SK-N-SH (cell line): Measurements from ENCODE around the gene ERAL1. TPM values are rescaled to one million over a fixed set of nuclear protein-coding genes. Genes with fewer than 3 reads are reported as not detected.

ENCODE experiments used
- CTCF ChIA-PET: fragments of 300-600, 350-600 bp; formaldehyde crosslinking; extraction: SDS; loops from one replicate; lab custom pipeline; 2021; lab: Yijun Ruan, JAX
- POLR2A ChIA-PET: fragments of 350-600 bp; sonication (Branson Sonifier 250); formaldehyde crosslinking; extraction: SDS; loops from one replicate; lab custom pipeline; 2020; ENCODE audit warnings: antibody characterized with exemption, inconsistent platforms; lab: Yijun Ruan, JAX
- DNase-seq: peaks from one replicate; pipeline ENCODE4 v3.0.0; 2012
- H2AFZ ChIP-seq: fragments of 200-600 bp; sonication (generic); 2 replicates; pipeline ENCODE4 v1.8.1; 2016; ENCODE audit warnings: antibody characterized with exemption, mild to moderate bottlenecking, low read depth
- H3F3A ChIP-seq: fragments of 200-600 bp; sonication (generic); replicated peaks from 2 replicates; pipeline ENCODE3; 2016; ENCODE audit warnings: antibody characterized with exemption, mild to moderate bottlenecking; ENCODE audit not compliant: insufficient read depth
- H3K27ac ChIP-seq, 2 experiments: fragments of 200-500 bp in 1 of 2; fragments of 200-600 bp in 1 of 2; sonication (Bioruptor generic) in 1 of 2; sonication (generic), shearing (Covaris generic) in 1 of 2; 2 replicates each; pipeline versions ENCODE4 v1.5.1 to v1.6.1; 2014 to 2016; ENCODE audit warnings: low read depth in 2 of 2, inconsistent platforms in 1 of 2, low read length in 1 of 2, mild to moderate bottlenecking in 1 of 2, mixed read lengths in 1 of 2
- H3K27me3 ChIP-seq: fragments of 200-600 bp; sonication (generic), shearing (Covaris generic); 2 replicates; pipeline ENCODE4 v1.6.1; 2016; ENCODE audit warnings: mixed run types; ENCODE audit not compliant: insufficient read depth
- H3K36me3 ChIP-seq, 2 experiments: fragments of 200-500 bp in 1 of 2; fragments of 200-600 bp in 1 of 2; sonication (Bioruptor generic) in 1 of 2; sonication (generic) in 1 of 2; replicated peaks in 1 of 2; 2 replicates each; pipeline versions ENCODE3 to v1.5.1; 2014 to 2016; ENCODE audit warnings: low read length in 1 of 2, mild to moderate bottlenecking in 1 of 2; ENCODE audit not compliant: insufficient read depth in 2 of 2, control insufficient read depth in 1 of 2
- H3K4me1 ChIP-seq, 2 experiments: fragments of 200-500 bp in 1 of 2; fragments of 200-600 bp in 1 of 2; sonication (Bioruptor generic) in 1 of 2; sonication (generic), shearing (Covaris generic) in 1 of 2; 2 replicates each; pipeline versions ENCODE4 v1.5.1 to v1.6.1; 2014 to 2016; ENCODE audit warnings: low read depth in 1 of 2, low read length in 1 of 2, mixed run types in 1 of 2; ENCODE audit not compliant: insufficient read depth in 2 of 2, control insufficient read depth in 1 of 2
- H3K4me2 ChIP-seq: fragments of 200-600 bp; sonication (generic), shearing (Covaris generic); 2 replicates; pipeline ENCODE4 v1.6.1; 2017; ENCODE audit warnings: mixed run types
- H3K4me3 ChIP-seq, 2 experiments: fragments of 200-500 bp in 1 of 2; fragments of 200-600 bp in 1 of 2; sonication (Bioruptor generic) in 1 of 2; sonication (generic), shearing (Covaris generic) in 1 of 2; 2 replicates each; pipeline versions ENCODE4 v1.5.1 to v1.8.1; 2014 to 2016; ENCODE audit warnings: low read depth in 2 of 2, inconsistent platforms in 1 of 2, low read length in 1 of 2, mild to moderate bottlenecking in 1 of 2, mixed read lengths in 1 of 2, moderate library complexity in 1 of 2
- H3K79me2 ChIP-seq: fragments of 200-600 bp; sonication (generic); 2 replicates; pipeline ENCODE4 v1.8.1; 2017; ENCODE audit warnings: mild to moderate bottlenecking; ENCODE audit not compliant: insufficient read depth
- H3K9ac ChIP-seq: fragments of 200-600 bp; sonication (generic); 2 replicates; pipeline ENCODE4 v1.6.1; 2017; ENCODE audit warnings: mixed run types
- H3K9me2 ChIP-seq: fragments of 200-600 bp; sonication (generic); 2 replicates; pipeline ENCODE4 v1.6.1; 2017; ENCODE audit warnings: mixed run types
- H3K9me3 ChIP-seq: fragments of 200-600 bp; sonication (generic); 2 replicates; pipeline ENCODE4 v1.6.1; 2017; ENCODE audit warnings: mixed run types, mild to moderate bottlenecking, moderate library complexity
- H4K20me1 ChIP-seq: fragments of 200-600 bp; sonication (generic); 2 replicates; pipeline ENCODE4 v1.6.1; 2017; ENCODE audit warnings: mild to moderate bottlenecking, mixed run types; ENCODE audit not compliant: insufficient read depth
- NFIC ChIP-seq: IDR thresholded peaks from 2 replicates; pipeline ENCODE4 v1.4.0; 2012; ENCODE audit warnings: borderline replicate concordance
- NRF1 ChIP-seq: IDR thresholded peaks from 2 replicates; pipeline ENCODE4 v1.6.1; 2012; ENCODE audit warnings: low read depth, mild to moderate bottlenecking, low read length
- TCF12 ChIP-seq: IDR thresholded peaks from 2 replicates; pipeline ENCODE4 v1.4.0; 2012
- WGBS: methylation state at CpG from one replicate; pipeline ENCODE4 v1.1.6; 2017; ENCODE audit warnings: low lambda C conversion rate; 5-methylcytosine and 5-hydroxymethylcytosine counted together
- polyA plus RNA-seq, 3 experiments: library from polyadenylated mRNA; depleted of rRNA; stranded (reverse); fragments of >200 nt; gene quantifications; 2 replicates each; pipeline ENCODE4 v1.2.3, GENCODE V29; 2012
- TF ChIP-seq, protein P1 (sequence below): fragments of 150-350 bp; IDR thresholded peaks from 2 replicates; pipeline ENCODE4 v1.6.1; 2017; ENCODE audit warnings: antibody characterized with exemption, low read length, low read depth, borderline replicate concordance
- TF ChIP-seq, protein P2 (sequence below): fragments of 150-350 bp; IDR thresholded peaks from 2 replicates; pipeline ENCODE4 v1.6.1; 2016; ENCODE audit warnings: mild to moderate bottlenecking, low read depth, low read length
- TF ChIP-seq, protein P3 (sequence below): IDR thresholded peaks from 2 replicates; pipeline ENCODE4; 2012
- TF ChIP-seq, protein P4 (sequence below): IDR thresholded peaks from 2 replicates; pipeline ENCODE4 v1.6.1; 2012; ENCODE audit warnings: mild to moderate bottlenecking, low read depth, low read length, moderate library complexity

The ERAL1 gene
- polyA plus RNA-seq, 1 of the 3 experiments (the other 2 are of a cell fraction): 57.3 TPM

DNA sequence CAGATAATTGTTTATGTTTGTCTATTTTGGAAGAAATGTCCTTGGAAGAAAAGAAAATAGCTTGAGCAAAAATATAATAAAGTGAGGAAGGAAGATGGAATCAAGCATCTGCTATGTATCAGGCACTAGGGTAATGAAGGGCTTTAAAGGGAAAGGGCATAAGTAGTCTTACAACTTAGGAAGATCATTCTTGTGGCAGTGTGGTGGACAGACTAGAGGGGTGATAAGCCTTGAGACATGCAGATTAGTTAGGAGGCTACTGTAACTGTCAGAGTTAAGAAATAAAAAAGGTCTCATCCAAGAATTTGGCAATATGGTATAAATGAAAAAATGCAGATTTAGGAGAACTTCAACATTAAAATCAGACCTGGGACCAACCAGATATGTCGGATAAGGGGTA, 27.1 kb upstream of the ERAL1 start:
- H3K4me2 ChIP-seq: no peak overlapping the region
- no peaks in the 10 kb centered on the region for H3K27me3 ChIP-seq
- no peak for TF ChIP-seq NRF1
- TF ChIP-seq, protein P1, sequence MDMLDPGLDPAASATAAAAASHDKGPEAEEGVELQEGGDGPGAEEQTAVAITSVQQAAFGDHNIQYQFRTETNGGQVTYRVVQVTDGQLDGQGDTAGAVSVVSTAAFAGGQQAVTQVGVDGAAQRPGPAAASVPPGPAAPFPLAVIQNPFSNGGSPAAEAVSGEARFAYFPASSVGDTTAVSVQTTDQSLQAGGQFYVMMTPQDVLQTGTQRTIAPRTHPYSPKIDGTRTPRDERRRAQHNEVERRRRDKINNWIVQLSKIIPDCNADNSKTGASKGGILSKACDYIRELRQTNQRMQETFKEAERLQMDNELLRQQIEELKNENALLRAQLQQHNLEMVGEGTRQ: no peak
- TF ChIP-seq, protein P2, sequence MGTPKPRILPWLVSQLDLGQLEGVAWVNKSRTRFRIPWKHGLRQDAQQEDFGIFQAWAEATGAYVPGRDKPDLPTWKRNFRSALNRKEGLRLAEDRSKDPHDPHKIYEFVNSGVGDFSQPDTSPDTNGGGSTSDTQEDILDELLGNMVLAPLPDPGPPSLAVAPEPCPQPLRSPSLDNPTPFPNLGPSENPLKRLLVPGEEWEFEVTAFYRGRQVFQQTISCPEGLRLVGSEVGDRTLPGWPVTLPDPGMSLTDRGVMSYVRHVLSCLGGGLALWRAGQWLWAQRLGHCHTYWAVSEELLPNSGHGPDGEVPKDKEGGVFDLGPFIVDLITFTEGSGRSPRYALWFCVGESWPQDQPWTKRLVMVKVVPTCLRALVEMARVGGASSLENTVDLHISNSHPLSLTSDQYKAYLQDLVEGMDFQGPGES: no peak
- no peak for TF ChIP-seq NFIC
- TF ChIP-seq, protein P3, sequence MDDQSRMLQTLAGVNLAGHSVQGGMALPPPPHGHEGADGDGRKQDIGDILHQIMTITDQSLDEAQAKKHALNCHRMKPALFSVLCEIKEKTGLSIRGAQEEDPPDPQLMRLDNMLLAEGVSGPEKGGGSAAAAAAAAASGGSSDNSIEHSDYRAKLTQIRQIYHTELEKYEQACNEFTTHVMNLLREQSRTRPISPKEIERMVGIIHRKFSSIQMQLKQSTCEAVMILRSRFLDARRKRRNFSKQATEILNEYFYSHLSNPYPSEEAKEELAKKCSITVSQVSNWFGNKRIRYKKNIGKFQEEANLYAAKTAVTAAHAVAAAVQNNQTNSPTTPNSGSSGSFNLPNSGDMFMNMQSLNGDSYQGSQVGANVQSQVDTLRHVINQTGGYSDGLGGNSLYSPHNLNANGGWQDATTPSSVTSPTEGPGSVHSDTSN: no peak
- no peaks in the 10 kb centered on the region for H3K4me1 ChIP-seq
- H3K36me3 ChIP-seq: peaks cover 0 to 8% of the 10 kb centered on the region in 2 experiments
- H3F3A ChIP-seq: peaks cover 11% of the 10 kb centered on the region
- H2AFZ ChIP-seq: no peak overlapping the region
- ChIA-PET POLR2A (no interaction called here), CTCF (interaction anchor here (1.5 to 2.1 kb wide), 3 partner anchors 9 to 78 kb away, joined by 3 to 12 read pairs (median 4); partner anchors contain the start of gene FAM222B)
- H3K27ac ChIP-seq: peak overlapping the region in 1 of 2 experiments; percentile 31; a peak in 1 of 4 replicates
- WGBS: 92% methylated on average over 1 of the region's 1 CpG
- H3K4me3 ChIP-seq: no peak overlapping the region
- peaks cover 72% of the 10 kb centered on the region for H3K79me2 ChIP-seq
- H3K9me3 ChIP-seq: no peaks in the 10 kb centered on the region
- DNase-seq: no peak
- H3K9me2 ChIP-seq: no peaks in the 10 kb centered on the region
- H3K9ac ChIP-seq: no peak overlapping the region
- 0 out of 2 replicates have a peak, but pooled peaks cover 8% of the 10 kb centered on the region for H4K20me1 ChIP-seq

DNA sequence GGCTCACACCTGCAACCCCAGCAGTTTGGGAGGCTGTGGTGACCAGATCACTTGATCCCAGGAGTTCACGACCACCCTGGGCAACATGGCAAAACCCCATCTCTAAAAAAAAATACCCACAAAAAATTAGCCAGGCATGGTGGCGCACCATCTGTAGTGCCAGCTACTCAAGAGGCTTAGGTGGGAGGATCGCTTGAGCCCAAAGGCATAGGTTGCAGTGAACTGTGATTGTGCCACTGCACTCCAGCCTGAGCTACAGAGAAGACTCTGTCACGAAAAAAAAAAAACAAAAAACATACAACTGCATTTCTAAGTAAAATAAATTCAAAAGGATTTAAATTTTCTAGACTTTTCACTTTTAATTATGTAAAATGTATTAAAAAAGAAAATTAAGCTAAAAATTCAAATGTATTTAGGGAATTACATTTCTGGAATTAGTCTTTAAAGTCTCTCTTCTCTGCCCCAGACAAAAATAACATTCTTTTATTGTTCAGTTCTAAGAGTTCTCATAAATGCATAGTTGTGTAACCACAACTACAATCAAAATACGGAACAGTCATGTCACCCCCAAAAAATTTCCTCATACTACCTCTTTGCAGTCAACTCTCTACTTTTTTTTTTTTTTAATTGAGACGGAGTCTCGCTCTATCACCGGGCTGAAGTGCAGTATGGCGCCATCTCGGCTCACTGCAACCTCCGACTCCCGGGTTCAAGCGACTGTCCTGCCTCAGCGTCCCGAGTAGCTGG, 26.3 kb upstream of the ERAL1 start:
- no peaks in the 10 kb centered on the region for H3K9me3 ChIP-seq
- H3K4me2 ChIP-seq: no peak overlapping the region
- H3K9me2 ChIP-seq: no peaks in the 10 kb centered on the region
- H3K9ac ChIP-seq: no peak overlapping the region
- H2AFZ ChIP-seq: no peak overlapping the region
- DNase-seq: no peak
- POLR2A ChIA-PET: interaction anchor here (0.7 kb wide), 1 partner anchor 54 kb away, joined by 3 read pairs; no protein-coding TSS in a partner anchor
- peaks cover 73% of the 10 kb centered on the region for H3K79me2 ChIP-seq
- H3K4me3 ChIP-seq: no peak overlapping the region
- CTCF ChIA-PET: interaction anchor here (1.5 to 2.1 kb wide), 3 partner anchors 8 to 64 kb away, joined by 3 to 12 read pairs (median 6); partner anchors contain the start of gene FAM222B
- H3K27ac ChIP-seq: no peak overlapping the region; a peak in 1 of 4 replicates
- H3F3A ChIP-seq: peaks cover 13% of the 10 kb centered on the region
- H3K4me1 ChIP-seq: no peaks in the 10 kb centered on the region
- 97% methylated on average over 15 of the region's 15 CpGs for WGBS
- H3K27me3 ChIP-seq: no peaks in the 10 kb centered on the region
- TF ChIP-seq, protein P3: no peak
- TF ChIP-seq, protein P4, sequence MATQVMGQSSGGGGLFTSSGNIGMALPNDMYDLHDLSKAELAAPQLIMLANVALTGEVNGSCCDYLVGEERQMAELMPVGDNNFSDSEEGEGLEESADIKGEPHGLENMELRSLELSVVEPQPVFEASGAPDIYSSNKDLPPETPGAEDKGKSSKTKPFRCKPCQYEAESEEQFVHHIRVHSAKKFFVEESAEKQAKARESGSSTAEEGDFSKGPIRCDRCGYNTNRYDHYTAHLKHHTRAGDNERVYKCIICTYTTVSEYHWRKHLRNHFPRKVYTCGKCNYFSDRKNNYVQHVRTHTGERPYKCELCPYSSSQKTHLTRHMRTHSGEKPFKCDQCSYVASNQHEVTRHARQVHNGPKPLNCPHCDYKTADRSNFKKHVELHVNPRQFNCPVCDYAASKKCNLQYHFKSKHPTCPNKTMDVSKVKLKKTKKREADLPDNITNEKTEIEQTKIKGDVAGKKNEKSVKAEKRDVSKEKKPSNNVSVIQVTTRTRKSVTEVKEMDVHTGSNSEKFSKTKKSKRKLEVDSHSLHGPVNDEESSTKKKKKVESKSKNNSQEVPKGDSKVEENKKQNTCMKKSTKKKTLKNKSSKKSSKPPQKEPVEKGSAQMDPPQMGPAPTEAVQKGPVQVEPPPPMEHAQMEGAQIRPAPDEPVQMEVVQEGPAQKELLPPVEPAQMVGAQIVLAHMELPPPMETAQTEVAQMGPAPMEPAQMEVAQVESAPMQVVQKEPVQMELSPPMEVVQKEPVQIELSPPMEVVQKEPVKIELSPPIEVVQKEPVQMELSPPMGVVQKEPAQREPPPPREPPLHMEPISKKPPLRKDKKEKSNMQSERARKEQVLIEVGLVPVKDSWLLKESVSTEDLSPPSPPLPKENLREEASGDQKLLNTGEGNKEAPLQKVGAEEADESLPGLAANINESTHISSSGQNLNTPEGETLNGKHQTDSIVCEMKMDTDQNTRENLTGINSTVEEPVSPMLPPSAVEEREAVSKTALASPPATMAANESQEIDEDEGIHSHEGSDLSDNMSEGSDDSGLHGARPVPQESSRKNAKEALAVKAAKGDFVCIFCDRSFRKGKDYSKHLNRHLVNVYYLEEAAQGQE: no peak
- no peak for TF ChIP-seq TCF12
- TF ChIP-seq, all 33 proteins: peak for 0
- H4K20me1 ChIP-seq: 0 out of 2 replicates have a peak, but pooled peaks cover 8% of the 10 kb centered on the region
- peaks cover 0 to 8% of the 10 kb centered on the region in 2 experiments for H3K36me3 ChIP-seq
